Activated effector memory CD4-positive, alpha-beta T cell treated with Interleukin-2 at 50 U/mL for 16 hours (primary cell): Measurements from ENCODE around the gene NSUN6.

Source experiments
- DNase-seq: peaks from one replicate; pipeline ENCODE4 v3.0.0-alpha.2; 2020

NSUN6 gene

DNA sequence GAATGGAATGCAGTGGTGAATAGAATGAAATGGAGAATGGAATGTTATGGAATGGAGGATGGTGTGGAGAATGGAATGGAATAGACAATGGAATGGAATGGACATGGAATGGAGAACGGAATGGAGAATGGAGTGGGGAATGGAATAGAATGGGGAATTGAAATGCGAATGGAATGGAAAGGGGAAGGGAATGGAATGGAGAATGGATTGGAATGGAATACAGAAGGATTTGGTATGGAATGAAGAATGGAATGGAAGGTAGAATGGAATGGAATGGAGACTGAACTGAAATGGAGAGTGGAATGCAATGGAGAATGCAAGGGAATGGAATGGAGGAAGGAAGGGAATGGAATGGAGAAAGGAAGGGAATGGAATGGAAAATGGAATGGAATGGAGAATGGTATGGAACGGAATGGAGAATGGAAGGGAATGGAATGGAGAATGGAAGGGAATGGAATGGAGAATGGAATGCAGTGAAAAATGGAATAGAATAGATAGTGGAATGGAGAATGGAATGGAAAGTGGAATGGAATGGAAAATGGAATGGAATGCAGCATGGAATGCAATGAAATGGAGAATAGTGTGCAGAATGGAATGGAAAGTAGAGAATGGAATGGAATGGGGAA lies 94.8 kb downstream of the NSUN6 start:
- no peak for DNase-seq

DNA sequence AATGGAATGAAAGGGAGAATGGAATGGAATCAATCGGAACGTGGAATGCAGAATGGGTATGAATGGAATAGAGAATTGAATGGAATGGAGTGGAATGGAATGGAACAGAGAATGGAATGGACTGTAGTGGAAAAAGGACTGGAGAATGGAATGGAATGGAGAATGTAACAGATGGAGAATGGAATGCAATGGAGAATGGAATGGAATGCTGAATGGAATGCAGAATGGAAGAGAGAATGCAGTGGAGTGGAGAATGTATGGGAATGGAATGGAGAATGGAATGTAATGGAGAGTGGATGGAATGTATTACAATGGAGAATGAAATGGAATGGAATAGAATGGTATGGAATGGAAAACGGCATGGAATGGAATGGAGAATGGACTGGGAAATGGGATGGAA lies 96.9 kb downstream of the NSUN6 start:
- no peak for DNase-seq

DNA sequence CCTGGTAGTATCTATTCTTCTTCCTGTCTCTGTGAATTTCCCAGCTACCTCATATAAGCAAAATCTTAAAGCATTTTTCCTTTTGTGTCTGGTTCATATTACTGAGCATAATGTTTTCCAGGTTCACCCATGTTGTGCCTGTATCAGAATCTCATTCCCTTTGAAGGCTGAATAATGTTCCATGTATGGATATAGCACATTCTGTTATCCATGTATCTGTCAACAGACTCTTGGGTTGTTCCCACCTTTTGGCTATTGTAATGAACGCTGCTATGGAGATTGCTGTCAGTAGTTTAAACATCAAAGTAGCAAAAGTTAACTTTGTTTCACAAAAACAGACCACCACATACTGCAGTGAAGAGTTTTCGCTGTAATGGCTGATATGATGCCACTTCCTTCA lies 99.9 kb downstream of the NSUN6 start:
- DNase-seq, result no peak

DNA sequence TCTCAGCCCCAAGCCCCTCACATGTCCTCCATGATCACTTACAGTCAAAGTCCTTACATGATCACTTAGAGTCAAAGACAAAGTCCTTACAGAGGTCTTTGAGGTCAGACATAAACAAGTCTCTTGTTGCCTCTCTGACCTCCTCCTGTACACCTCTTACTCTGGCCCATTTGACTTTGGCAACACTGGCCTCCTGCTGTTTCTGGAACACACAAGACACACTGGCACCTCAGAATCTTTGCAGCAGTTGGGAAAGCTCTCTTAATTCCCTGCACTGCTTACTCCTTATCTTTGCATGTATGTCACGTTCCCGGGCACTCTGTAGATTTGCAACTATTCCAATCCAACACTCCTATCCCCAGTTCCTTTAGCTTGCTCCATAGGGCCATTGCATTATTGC lies 102.3 kb downstream of the NSUN6 start:
- DNase-seq, result no peak

DNA sequence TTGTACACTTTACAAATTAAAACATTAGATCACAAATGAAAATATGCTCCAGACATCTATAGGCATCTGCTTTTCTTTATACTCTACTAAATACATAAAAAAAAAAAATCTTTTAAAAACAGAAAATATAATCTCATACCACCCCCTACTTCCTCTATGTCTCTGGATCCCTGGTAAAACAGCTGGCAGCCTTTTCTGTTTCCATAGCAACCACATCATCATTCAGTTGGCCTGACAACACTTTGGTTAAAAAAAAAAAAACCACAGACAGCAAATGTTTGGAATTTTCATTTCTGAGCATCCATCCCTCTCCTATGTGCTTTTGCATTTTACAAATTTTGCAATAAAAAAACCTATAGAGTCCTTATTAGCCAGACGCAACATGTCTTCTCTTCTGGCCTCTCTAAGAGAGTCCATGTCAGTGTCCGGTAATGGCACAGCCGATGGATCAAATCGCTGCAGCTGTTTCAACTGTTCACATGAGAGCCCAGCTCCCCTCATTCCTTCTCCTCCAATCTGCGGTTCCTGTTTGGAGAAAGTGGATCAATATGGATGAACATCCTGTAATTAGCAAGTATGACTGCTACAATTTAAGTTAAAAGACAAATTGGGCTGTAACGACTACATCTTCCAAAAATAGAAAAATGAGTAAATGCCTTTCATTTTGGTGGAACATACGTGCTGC lies 105.6 kb downstream of the NSUN6 start:
- no peak for DNase-seq

DNA sequence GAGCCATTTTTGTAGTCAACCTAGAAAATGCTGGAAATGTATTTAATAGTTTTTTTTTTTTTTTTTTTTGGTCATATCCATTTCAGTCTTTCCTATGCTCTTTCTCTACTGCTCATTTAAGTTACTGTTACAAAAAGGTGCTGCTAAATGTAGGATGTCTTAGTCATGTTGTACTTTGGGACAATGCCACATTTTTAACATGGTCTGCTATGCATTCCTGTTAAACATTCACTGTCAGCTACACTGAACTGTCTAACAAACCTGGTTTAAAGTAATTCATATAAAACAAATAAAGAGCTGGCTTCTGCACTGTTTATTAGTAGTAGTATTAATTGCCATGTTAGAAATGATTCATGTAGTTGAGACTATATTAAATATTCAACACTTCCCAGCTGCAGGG lies 108.6 kb downstream of the NSUN6 start:
- DNase-seq, result no peak

DNA sequence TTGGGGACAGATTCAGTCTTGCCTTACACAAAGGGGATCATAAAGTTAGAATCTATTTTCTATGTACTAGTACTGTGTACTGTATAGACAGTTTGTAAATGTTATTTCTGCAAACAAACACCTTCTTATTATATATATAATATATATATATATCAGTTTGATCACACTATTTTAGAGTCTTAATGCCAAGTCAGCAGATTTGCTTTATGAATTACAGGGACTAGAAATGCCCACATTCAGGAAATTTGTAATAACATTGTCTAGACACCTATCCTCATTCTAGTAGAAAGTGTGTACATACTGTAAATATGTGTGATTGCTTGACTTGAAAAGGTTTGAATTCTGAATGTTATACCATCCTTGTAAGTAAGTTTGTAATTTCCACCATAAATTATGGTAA lies 111.2 kb downstream of the NSUN6 start:
- DNase-seq, result no peak

DNA sequence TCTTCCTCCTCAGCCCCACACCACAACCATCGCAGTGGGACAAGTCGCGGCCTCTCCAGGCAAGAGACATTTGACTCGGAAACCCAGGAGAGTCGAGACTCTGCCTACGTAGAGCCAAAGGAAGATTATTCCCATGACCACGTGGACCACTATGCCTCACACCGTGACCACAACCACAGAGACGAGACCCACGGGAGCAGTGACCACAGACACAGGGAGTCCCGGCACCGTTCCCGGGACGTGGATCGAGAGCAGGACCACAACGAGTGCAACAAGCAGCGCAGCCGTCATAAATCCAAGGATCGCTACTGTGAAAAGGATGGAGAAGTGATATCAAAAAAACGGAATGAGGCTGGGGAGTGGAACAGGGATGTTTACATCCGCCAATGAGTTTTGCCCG lies 112.1 kb downstream of the NSUN6 start:
- no peak for DNase-seq

DNA sequence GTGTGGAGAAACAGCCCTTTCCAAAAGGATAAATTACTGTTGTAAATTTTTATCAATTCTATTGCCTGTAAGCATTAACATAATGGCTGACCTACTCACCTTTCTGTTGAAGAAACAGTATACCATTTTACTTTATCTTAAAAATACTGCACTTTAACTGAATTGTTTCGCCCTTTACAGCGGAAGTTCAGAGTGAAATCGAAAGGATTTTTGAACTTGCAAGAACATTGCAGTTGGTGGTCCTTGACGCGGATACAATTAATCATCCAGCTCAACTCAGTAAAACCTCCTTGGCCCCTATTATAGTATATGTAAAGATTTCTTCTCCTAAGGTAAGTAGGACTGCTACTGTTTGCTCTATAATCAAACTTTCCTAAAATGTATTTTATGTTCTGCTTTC lies 117.5 kb downstream of the NSUN6 start:
- DNase-seq, result no peak

DNA sequence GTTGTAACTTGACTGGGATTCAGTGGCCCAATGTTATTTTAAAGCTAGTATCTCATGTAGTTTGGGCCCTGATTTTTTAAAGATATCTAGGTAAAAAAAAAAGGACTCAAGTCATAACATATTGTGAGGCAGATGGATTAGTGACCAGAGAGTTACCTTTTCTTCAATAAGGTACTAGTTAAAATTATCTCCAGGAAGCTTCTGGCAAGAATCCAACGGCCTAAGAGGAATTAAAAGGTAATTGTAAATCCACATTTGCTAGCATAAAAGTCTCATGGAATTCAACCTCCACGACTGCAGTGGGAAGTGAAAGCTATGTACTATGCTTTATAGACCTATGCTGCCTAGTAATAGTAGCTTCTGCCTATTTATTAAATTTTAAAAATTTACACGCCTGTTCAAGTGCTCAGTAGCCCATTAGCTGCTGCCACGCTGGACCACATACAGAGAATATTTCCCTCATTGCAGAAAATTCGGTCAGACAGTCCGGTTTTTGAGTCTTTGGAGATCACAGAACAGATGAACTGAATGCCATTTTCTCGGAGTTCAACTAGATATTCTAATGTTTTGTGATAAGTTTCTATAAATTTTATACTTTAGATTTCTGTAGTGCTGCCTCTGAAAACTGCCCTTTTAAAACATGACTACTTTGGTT lies 118.4 kb downstream of the NSUN6 start:
- DNase-seq, result no peak

DNA sequence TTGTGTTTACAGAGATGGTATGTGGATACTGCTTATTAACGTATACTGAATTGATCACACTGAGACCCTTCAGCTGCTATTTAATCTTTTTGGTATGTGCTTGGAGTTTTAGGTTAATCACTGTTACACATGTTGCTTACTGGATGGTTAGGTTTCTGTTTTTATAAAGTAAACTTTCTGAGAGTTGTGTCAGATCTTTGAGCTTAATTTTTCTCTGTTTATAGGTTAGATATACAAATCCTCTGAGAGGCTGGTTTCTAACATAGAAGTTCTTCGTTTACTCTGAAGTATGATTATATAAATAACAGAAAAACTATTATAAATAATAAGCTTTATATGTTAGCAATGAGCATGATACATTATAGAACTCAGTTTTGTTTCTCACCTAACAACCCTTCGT lies 123.1 kb downstream of the NSUN6 start:
- no peak for DNase-seq

DNA sequence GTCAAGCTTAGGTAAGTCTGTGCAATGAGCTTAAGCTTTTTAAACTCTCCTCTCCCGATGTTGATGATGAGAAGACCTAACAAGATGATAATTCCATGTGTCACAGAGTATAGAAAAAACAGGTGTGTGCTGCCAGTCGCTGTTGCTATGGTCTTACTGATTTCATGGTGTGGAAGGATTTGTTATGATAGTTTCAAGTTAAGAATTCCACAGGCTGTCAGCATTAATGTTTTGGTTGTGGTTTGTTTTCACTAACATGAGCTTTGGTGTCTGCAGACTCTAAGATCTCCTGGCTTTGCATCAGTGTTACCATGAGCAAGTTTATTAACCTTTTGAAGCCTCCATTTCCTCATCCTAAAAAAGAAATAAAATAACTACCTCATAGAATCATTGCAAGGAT lies 123.7 kb downstream of the NSUN6 start:
- DNase-seq, result no peak

DNA sequence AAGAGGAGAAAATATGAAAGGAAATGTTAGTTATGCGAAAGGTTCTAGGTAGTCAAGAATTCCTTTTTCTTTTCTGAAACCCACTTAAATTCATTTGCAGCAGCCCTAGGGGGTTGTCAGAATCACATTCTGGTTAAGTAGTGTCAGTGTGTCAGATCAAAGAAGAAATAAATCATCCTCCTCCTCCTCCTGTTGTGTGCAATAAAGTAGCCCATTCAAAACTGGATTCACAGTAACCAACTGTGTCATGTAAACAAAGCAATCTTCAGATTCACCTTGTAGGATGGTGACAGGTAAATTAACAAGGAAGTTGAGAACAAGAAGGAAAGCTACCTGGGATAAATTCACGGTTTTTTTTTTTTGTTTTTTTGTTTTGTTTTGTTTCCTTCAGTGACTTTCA lies 127.5 kb downstream of the NSUN6 start:
- no peak for DNase-seq

DNA sequence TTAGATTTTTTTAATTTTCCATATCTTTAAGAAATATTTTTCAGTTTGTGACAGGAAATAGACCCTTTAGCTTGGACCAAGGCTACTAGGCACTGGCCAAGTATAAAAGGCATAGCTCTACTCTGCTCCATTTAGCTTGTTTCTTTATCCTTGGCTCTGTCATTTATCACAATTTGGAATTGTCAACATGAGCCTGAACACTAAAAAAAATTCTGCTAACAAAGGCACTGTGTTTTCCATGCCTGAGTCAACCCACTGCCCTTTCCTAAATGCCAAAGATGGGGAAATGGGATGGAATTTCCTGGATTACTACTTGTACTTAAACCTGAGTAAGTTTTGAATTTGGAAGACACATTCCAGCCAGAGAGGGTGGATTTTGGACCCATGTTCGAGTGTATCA lies 128.4 kb downstream of the NSUN6 start:
- no peak for DNase-seq

DNA sequence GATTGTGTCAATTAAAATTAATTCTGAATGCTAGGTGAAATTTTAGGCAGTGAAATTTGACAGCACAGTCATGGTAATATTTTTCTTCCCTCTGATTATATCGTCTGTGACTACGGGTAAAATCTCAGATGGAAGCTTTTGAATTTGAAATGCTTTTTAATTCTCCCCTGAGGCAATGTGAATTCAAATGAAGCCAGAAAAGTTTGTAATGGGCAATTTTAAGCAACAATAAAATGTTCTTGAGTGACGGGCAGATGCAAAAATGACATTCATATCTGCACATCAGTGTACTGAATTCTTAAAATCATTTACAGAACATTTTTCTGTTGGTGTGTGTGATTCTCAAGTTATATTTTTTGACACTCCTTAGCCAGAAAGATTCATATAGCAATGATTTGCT lies 134.5 kb downstream of the NSUN6 start:
- DNase-seq, result no peak

DNA sequence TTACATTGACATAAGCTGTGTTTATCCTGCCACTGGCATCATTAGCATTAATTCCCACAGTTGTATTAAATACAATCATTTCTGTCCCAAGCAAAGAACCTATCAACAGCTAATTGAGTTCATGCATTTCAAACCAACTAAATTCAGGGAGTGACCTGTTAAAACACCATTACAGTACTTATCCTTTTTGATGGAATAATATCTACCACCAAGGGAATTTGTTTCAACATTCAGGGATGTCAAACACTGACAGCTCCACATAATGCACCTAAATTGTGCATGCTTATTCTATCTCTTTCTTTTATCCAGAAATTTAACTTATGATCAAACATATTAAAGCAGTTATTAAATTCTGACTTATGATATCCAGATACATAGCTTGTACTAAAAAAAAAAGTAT lies 136.8 kb downstream of the NSUN6 start:
- DNase-seq, result no peak

DNA sequence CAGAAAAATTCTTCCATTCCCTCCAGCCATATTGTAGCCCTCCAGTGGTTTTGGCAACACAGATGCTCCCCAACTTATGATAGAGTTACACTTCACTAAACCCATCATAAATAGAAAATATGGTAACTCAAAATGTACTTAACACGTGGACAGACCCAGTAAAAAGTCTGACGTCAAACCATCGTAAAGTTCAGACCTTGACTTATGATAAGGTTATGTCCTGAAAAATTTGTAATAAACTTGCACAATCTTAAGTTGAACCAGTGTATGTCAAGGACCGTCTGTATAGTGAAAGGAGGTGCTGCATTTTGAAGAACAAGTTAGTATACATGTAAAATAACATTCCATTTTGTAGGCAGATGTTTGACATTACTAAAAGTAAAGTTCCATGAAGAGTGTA lies 142.8 kb downstream of the NSUN6 start:
- DNase-seq, result no peak

DNA sequence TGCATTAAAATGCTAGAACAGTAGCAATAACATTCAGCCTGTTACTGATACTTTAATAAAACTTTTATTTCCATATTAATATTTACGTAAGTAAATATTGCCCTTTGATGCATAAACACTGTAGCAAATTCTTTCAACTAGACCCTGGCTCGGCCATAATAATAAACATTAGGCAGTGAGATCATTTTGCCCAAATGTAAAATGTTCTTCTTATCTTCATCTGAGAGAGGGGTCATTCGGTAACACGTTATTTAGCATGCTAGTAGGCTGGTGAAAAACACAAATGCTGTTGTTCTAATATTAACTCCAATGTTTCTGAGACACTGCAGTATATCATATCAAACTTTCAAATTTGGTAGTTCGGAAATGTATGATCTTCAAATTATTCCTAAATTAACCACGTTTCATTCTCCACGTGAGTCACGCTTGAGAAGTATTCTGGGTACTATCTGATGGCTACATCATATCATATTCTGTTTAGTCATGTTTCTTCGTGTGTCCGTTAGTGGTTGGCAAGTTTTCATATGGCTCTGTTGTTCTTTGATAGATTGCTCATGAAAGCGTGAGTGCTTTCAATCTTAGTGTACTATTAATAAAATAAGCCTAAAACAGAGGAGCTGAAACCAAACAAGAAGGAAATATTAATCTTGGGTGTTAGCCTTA lies 145.8 kb downstream of the NSUN6 start:
- DNase-seq, result no peak

DNA sequence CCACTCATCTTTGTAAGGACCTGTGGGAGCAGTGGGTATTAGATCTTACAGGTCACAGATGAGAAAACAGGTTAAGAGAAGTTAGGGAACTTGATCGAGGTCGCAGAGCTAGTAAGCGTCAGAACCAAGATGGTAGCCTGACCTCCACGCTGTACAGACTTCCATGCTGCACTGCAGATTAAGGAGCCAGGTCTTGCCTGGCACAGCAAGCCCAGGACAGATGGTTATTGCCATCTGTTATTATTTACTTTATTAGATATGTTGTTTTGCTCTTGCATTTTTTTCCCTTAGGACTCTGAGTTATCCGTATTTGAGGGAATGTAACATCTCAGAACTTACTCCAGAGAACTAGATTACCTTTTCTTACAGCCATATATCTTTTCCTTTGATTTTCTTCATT lies 147.2 kb downstream of the NSUN6 start:
- no peak for DNase-seq

DNA sequence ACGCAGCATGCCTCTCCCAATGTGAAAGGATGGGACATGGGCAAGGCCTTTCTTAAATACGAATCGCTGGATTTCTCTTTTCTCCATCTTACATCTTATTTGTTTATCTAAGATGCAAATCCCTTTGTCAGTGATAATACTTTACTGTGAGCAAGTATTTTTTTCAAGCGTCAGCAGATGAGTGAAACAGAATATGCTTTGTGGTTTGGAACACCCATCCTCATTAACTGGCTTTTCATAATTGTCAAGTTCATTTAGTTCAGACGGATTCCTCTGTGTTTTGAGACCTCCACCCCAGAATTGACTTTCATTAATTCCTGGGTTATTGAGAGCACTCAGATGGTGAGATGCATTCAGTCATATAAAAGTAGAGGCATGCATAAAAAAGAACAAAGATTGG lies 149.8 kb downstream of the NSUN6 start:
- DNase-seq, result no peak

DNA sequence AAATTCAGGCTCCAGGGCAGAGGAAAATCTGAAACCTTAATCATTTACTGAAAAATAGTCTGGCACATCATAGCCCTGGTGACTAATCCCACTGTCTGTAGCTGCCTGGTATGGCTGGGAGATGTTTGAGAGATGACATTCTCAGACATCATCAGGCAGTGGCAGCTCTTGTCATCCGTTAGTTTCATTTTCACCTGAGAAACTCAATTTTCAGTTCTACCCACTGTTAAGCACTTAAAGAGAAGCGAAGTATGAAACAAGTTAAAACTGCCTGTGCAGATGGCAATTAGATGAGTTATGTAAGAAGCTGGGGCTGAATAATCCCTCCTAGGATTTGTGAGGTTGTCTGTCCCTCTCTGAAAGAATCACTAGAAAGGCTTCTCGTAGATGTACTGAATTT lies 150.2 kb downstream of the NSUN6 start:
- no peak for DNase-seq

DNA sequence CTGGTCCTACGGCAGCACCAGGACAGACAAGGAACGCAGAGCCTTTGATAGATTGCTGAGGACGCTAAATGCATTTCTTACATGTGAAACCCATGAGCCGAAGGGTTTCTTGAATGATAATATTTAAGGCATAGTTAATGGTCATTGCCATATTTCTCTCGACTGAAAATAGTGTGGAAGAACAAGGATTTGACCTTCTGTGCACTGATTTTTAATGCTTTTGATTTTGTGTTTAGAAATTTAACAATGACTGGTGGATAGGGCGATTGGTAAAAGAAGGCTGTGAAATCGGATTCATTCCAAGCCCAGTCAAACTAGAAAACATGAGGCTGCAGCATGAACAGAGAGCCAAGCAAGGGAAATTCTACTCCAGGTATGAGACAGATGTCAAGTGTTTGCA lies 150.8 kb downstream of the NSUN6 start:
- no peak for DNase-seq

DNA sequence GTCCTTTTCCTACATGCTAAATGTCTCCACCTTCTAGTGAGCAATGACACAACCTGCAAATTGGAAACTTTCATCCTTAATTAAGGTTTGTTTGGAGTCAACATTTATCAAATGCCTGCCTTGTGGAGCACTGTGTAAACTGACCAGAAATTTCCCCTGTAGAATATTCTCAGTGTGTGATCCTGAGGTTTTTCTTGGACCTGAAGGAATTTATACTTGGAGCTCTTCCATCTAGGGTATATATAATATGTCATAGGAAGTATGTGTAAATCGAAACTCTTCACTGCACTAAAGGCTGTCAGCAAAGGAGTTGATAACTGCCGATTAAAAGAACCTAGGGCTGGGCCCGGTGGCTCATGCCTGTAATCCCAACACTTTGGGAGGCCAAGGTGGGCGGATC lies 152.4 kb downstream of the NSUN6 start:
- DNase-seq, result no peak

DNA sequence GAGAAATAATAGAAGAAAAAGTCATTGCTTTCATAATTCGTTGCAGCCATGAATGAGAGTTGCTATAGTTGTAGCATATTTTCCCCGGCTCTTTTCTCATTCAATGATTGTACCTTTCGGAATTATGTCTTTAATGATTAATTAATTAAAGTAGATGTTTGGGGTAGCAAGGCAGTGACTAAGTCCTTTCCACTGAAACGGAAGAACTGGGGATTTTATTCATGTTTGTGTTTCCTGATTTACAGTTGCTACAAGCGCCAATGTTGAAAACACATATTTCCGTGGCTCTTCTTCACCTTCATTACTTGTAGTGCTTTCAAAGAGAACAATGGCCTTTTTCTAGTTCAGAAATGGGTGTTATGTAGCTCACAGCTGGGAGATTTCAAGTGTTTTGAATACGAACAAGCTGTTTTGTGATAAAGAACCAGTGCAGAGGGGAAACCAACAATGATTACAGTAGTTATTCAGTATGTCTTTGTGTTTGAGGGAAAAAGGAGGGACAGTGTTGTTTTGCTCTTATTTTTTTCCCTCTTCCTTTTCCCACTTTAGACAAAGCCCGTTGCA lies 153.5 kb downstream of the NSUN6 start:
- DNase-seq, result no peak
